SU-DHL-6 (cell line): ENCODE data around the gene LEMD2.

Experiments used
- H2AFZ ChIP-seq: fragments of 200-600 bp; sonication (generic); 2 replicates; pipeline ENCODE4 v1.6.1; 2014; ENCODE audit warnings: low read depth, mild to moderate bottlenecking, moderate library complexity, mixed read lengths, antibody characterized with exemption, low read length; ENCODE audit not compliant: severe bottlenecking
- H3F3A ChIP-seq: fragments of 200-600 bp; shearing (Covaris generic); 2 replicates; pipeline ENCODE4 v1.6.0; 2016; ENCODE audit warnings: antibody characterized with exemption, mild to moderate bottlenecking; ENCODE audit not compliant: insufficient read depth
- H3K27ac ChIP-seq: fragments of 200-600 bp; sonication (generic); 2 replicates; pipeline ENCODE4 v1.5.1; 2016; ENCODE audit warnings: low read depth, mild to moderate bottlenecking, low read length, moderate library complexity, mixed read lengths
- H3K27me3 ChIP-seq: fragments of 200-600 bp; sonication (generic), shearing (Covaris generic); 2 replicates; pipeline ENCODE4 v1.6.0; 2014; ENCODE audit warnings: mild to moderate bottlenecking, low read length
- H3K36me3 ChIP-seq: fragments of 200-600 bp; sonication (generic); 2 replicates; pipeline ENCODE4 v1.6.1; 2014; ENCODE audit warnings: mild to moderate bottlenecking, low read length, mixed read lengths
- H3K4me2 ChIP-seq: fragments of 300-600, 200-600 bp; shearing (Covaris generic), sonication (generic); 2 replicates; pipeline ENCODE4 v1.6.0; 2014; ENCODE audit warnings: low read length, low read depth, mild to moderate bottlenecking; ENCODE audit not compliant: poor library complexity, severe bottlenecking
- H3K4me3 ChIP-seq: fragments of 200-600 bp; sonication (generic); 2 replicates; pipeline ENCODE4 v1.5.1; 2014; ENCODE audit warnings: antibody characterized with exemption, low read length, mild to moderate bottlenecking, mixed read lengths; ENCODE audit not compliant: insufficient read depth, poor library complexity, severe bottlenecking
- H3K79me2 ChIP-seq: fragments of 200-600 bp; sonication (generic); 2 replicates; pipeline ENCODE4 v1.6.1; 2014; ENCODE audit warnings: mild to moderate bottlenecking, low read length, moderate library complexity; ENCODE audit not compliant: insufficient read depth
- H3K9ac ChIP-seq: fragments of 200-600 bp; sonication (generic); 2 replicates; pipeline ENCODE4 v1.7.0; 2014; ENCODE audit warnings: mild to moderate bottlenecking, low read length
- H3K9me2 ChIP-seq: fragments of 200-600 bp; sonication (generic); replicated peaks from 2 replicates; pipeline ENCODE4 v1.6.1; 2014; ENCODE audit warnings: low read length; ENCODE audit not compliant: insufficient read depth
- H3K9me3 ChIP-seq: fragments of 200-600 bp; sonication (generic); 2 replicates; pipeline ENCODE4 v1.6.1; 2014; ENCODE audit warnings: low read length, mixed read lengths; ENCODE audit not compliant: insufficient read depth
- H4K20me1 ChIP-seq: fragments of 200-600 bp; sonication (generic); 2 replicates; pipeline ENCODE4 v1.6.1; 2014; ENCODE audit warnings: low read depth, mild to moderate bottlenecking, antibody characterized with exemption, low read length, moderate library complexity, mixed read lengths
- CTCF ChIP-seq: fragments of 200-600 bp; sonication (generic); IDR thresholded peaks from one replicate; pipeline ENCODE4 v1.5.1; 2017; ENCODE audit warnings: antibody characterized with exemption, mild to moderate bottlenecking, low read length, moderate library complexity; ENCODE audit not compliant: insufficient read depth, poor library complexity, severe bottlenecking
- EZH2phosphoT487 ChIP-seq: fragments of 200-600 bp; sonication (generic), shearing (Covaris generic); conservative IDR thresholded peaks from 2 replicates; pipeline ENCODE4 v1.6.1; 2018; ENCODE audit warnings: mild to moderate bottlenecking, antibody characterized with exemption, low read length, moderate library complexity, mixed read lengths

LEMD2 gene

DNA sequence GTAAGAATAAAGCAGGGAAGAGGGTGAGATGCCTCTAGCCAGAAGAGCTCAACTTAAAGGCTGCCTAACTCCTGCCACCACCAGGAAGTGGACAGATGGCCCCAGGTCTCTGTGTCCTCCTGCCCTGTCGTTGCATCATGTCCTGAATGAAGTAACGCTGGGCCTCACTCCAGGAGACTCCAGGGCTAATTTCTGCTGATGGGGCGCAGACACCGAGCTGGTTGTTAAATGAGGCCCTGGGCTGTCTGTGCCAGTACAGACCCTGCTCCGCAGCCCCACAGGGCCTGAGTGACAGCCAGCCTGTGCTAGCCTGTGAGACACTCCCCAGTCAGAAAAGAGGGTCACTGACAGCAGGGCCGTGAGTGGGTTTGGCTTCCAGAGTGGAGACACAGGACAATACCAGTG, 48.7 kb downstream of the LEMD2 start:
- H3K9ac ChIP-seq: no peak overlapping the region
- no peaks in the 10 kb centered on the region for H3K36me3 ChIP-seq
- H4K20me1 ChIP-seq: no peaks in the 10 kb centered on the region
- H3K9me2 ChIP-seq: no peaks in the 10 kb centered on the region
- H3K79me2 ChIP-seq: no peaks in the 10 kb centered on the region
- H3K27me3 ChIP-seq: no peaks in the 10 kb centered on the region
- no peak overlapping the region for H2AFZ ChIP-seq
- no peak overlapping the region for H3K4me2 ChIP-seq
- H3K4me3 ChIP-seq: no peak overlapping the region
- TF ChIP-seq CTCF: no peak
- no peak for TF ChIP-seq EZH2phosphoT487
- H3K27ac ChIP-seq: no peak overlapping the region
- H3F3A ChIP-seq: no peaks in the 10 kb centered on the region
- no peaks in the 10 kb centered on the region for H3K9me3 ChIP-seq

- Histone ChIP-seq H2AFZ (no peak overlapping the region), H3K79me2 (no peaks in the 10 kb centered on the region)
These were observed 49.4 kb downstream of the LEMD2 start for GRCh38 chr6:33739571-33739970.

DNA sequence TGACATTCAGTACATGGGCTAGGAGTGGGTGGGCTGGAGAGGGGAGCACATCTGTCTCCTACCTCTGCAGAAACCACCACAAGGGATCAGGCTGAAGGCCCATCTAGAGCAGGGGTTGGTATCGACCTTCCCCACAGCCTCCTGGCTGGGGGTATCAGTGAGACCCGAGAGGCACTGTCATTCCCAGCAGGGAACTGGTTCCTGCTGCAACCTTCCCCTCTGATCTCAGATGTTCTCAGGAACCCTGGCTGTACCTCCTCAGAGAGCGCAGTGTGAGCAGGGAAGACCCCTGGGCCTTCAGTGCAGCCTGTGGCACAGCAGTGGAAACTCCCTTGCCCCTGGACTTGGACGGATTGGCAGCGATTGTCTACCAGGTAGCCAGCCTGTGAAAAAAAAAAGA, 50.1 kb downstream of the LEMD2 start:
- Histone ChIP-seq H3K9me2 (no peaks in the 10 kb centered on the region), H3K79me2 (no peaks in the 10 kb centered on the region), H3F3A (no peaks in the 10 kb centered on the region), H3K9ac (no peak overlapping the region), H3K36me3 (no peaks in the 10 kb centered on the region), H3K4me2 (no peak overlapping the region), H2AFZ (no peak overlapping the region), H3K27ac (no peak overlapping the region), H3K9me3 (no peaks in the 10 kb centered on the region), H3K4me3 (no peak overlapping the region), H4K20me1 (no peaks in the 10 kb centered on the region), H3K27me3 (no peaks in the 10 kb centered on the region)
- no peak for TF ChIP-seq EZH2phosphoT487
- TF ChIP-seq CTCF: no peak

More at GRCh38 chr6:33739571-33739970, 49.4 kb downstream of the LEMD2 start:
- H3K9me3 ChIP-seq: no peaks in the 10 kb centered on the region
- no peaks in the 10 kb centered on the region for H3K9me2 ChIP-seq
- no peak overlapping the region for H3K4me2 ChIP-seq
- TF ChIP-seq EZH2phosphoT487 (no peak), CTCF (no peak)
- H3K36me3 ChIP-seq: no peaks in the 10 kb centered on the region
- H3F3A ChIP-seq: no peaks in the 10 kb centered on the region
- H3K27ac ChIP-seq: no peak overlapping the region
- no peak overlapping the region for H3K9ac ChIP-seq
- no peak overlapping the region for H3K4me3 ChIP-seq
- no peaks in the 10 kb centered on the region for H3K27me3 ChIP-seq
- H4K20me1 ChIP-seq: no peaks in the 10 kb centered on the region

DNA sequence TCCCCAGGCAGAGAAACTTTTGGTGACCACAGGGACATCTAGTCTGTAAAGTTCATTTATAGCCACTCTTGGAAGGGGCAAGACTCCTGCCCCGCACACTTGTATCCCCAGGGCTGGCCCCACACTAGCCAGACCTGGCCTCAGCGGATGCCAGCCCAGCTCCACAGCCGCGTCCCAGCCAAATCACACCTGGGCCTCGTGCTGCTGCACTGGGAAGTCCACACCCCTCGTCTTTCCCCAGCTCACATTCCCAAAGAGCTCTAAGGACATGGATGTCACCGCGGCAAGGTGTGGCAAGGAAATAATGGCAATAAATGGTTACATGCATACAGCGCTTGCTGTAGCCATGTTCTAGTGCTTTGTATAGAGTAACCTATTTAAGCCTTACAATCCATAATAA, 50.8 kb downstream of the LEMD2 start:
- Histone ChIP-seq H3F3A (no peaks in the 10 kb centered on the region), H2AFZ (no peak overlapping the region), H4K20me1 (no peaks in the 10 kb centered on the region), H3K9ac (no peak overlapping the region), H3K27ac (no peak overlapping the region), H3K9me2 (no peaks in the 10 kb centered on the region), H3K4me3 (no peak overlapping the region), H3K4me2 (no peak overlapping the region), H3K27me3 (no peaks in the 10 kb centered on the region), H3K9me3 (no peaks in the 10 kb centered on the region), H3K36me3 (no peaks in the 10 kb centered on the region), H3K79me2 (no peaks in the 10 kb centered on the region)
- no peak for TF ChIP-seq CTCF
- TF ChIP-seq EZH2phosphoT487: no peak
